Astrocyte (in vitro differentiated cells and primary cell): ENCODE data around the gene ZNF221.

Experiments
- CTCF ChIP-seq: IDR thresholded peaks from 2 replicates; pipeline ENCODE4 v1.5.1; 2011; ENCODE audit warnings: low read depth, mild to moderate bottlenecking, inconsistent platforms, low read length, moderate library complexity; ENCODE audit not compliant: insufficient read depth
- EZH2 ChIP-seq: IDR thresholded peaks from 2 replicates; pipeline ENCODE4 v1.6.1; 2012; ENCODE audit warnings: mild to moderate bottlenecking, low read length, inconsistent platforms; ENCODE audit not compliant: insufficient read depth

- TF ChIP-seq CTCF (no peak), EZH2 (no peak)
Measured at GRCh38 chr19:43983912-43984686, 33.1 kb downstream of the ZNF221 start, which contains the start of gene ZNF155.
